OCI-LY7 (cell line): ENCODE results near the gene XNDC1N.

ENCODE experiments used
- CTCF ChIP-seq: fragments of 200-600 bp; sonication (generic); conservative IDR thresholded peaks from 2 replicates; pipeline ENCODE4 v1.5.1; 2014; ENCODE audit warnings: mild to moderate bottlenecking, antibody characterized with exemption, low read length, moderate library complexity, mixed read lengths
- EZH2phosphoT487 ChIP-seq: fragments of 200-600 bp; sonication (generic); IDR thresholded peaks from 2 replicates; pipeline ENCODE4 v1.6.1; 2018; ENCODE audit warnings: low read depth, borderline replicate concordance, mild to moderate bottlenecking, mixed run types, antibody characterized with exemption, low read length, moderate library complexity, mixed read lengths

DNA sequence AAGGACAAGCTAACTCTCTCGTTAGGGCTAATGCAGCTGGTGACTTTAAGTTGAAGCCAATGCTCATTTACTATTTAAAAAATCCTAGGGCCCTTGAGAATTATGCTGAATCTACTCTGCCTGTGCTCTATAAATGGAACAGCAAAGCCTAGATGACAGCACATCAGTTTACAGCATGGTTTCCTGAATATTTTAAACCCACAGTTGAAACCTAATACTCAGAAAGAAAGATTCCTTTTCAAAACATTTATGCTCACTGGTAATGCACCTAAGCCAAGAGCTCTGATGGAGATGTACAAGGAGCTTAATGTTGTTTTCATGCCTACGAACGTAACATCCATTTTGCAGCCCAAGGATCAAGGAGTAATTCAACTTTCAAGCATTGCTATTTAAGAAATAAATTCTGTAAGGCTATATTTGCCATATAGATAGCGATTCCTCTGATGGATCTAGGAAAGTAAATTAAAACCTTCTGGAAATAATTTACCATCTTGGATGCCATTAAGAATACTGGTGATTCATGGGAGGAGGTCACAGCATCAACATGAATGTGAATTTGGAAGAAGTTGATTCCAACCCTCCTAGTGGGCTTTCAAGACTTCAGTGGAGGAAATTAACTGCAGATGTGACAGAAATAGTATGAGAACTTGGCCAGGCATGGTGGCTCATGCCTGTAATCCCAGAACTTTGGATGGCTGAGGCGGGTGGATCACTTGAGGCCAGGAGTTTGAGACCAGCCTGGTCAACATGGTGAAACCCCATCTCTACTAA lies 14.5 kb downstream of the XNDC1N start:
- TF ChIP-seq CTCF, result no peak
- no peak for TF ChIP-seq EZH2phosphoT487
